HCEC 1CT (cell line): Measurements from ENCODE around the gene AFG1L.
"Not testable (repeated sequence)": the region's sequence is repeated elsewhere in the genome, so short reads cannot be mapped to it uniquely, and the experiment has no call there.

Source experiments
- DNase-seq: peaks from one replicate; pipeline ENCODE4 v3.0.0-alpha.2; 2017

AFG1L gene

DNA sequence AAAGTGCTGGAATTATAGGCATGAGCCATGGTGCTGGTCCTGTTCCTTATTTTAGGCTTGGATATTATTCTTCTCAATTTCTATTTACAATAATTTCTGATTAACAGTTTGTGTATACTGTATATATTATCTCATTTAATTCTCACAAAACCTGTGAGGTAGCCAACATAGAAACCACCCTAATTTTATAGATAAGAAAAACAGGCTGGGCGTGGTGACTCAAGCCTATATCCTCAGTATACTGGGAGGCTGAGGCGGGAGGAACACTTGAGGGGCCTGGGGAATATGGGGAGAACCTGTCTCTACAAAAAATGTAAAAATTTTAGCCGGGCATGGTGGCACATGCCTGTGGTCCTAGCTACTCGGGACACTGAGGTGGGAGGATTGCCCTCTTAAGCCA is 3.8 kb upstream of the AFG1L start:
- no peak for DNase-seq

DNA sequence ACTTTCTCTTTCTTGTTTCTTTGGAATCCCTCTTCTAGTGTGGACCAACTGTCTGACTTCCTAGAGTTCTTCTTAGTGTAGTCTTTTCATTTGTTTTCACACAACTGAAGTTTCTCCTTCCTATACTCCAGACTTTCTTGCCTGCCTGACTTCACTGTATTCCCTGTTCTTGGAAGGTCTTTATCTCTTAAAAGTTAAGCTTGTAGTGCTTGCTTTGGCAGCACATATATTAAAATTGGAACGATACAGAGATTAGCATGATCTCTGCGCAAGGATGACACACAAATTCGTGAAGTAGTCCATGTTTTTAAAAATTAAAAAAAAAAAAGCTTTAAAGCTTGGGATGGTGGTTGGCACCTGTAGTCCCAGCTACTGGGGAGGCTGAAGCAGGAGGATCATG is 2.3 kb upstream of the AFG1L start:
- not testable (repeated sequence) for DNase-seq

DNA sequence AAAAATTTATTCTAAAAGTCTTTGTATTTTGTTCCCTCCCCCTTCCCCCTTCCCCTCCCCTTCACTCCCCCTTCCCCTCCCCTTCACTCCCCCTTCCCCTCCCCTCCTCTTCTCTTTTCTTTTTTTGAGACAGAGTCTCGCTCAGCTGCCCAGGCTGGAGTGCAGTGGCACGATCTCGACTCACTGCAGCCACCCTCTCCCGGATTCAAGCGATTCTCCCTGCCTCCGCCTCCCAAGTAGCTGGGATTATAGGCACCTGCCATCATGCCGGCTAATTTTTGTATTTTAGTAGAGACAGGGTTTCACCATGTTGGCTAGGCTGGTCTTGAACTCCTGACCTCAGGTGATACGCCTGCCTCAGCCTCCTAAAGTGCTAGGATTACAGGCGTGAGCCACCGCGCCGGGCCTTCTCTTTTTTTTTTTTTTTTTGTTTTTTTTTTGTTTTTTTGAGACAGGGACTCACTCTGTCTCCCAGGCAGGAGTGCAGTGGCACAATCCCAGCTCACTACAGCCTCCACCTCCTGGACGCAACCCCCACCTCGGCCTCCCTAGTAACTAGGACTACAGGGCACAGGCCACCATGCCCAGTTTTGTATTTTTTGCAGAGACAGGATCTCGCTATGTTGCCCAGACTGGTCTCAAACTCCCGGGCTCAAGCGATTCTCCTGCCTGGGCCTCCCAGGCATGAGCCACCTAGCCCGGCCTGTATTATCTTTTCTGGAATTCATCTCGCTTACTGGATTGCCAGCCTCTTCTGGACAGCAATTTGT is 1.1 kb upstream of the AFG1L start:
- no peak for DNase-seq

DNA sequence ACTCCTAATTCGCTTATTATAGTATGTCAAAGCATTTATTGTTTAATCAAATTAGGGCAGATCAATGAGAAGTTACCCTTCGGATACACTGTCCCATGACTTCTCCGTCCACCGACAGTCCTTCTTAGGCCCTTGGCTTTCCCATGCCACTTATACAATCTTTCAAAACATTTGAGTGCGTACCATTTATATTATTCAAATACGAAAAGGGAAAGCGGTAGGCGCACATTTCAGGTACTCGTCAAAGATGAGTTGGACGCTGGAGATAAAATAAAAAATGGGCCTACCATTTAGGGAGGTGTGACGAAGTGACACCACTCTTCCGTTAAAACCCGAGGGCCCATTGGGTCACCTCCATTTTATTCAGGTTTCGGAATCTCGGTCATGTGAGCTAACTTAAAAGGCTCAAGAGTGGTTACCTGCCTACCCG is 542 bp upstream of the AFG1L start:
- no peak for DNase-seq

DNA sequence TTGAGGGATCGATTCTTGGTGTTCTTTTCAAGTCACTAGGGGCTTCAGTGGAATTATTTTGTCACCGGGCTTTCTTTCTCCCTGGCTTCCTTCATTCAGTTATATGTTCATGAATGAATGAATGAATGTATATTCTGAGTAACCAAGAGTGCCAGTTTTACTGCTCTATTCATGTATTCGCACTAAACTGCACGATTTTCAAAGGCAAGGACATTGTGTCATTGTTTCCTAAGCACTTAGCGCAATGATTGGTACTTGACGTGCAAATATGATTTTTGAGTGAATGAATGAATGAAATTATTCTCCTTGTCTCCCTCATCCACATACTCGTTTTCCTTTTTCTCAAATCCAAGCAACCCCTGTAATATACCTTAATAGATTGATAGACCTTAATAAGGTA is 822 bp downstream of the AFG1L start:
- DNase-seq, result no peak

DNA sequence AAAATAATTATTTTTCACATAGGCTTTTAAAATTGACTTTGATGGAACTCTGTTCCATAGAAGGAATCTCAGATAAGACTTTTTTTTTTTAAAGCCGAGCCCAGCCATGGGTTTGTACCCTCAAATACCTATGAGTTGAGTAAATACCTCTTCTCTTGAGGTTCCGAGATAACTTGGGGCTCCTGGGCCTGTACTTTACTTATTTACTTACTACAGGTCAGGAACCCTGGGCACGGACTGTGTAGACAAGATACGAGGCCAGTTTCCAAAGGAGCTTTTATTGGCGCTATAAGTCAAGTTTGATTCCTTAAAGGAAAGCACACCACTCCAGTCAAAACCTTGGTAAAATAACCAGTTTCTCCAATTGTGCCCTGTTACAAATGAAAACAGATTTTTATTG is 7.5 kb downstream of the AFG1L start:
- DNase-seq, result no peak

DNA sequence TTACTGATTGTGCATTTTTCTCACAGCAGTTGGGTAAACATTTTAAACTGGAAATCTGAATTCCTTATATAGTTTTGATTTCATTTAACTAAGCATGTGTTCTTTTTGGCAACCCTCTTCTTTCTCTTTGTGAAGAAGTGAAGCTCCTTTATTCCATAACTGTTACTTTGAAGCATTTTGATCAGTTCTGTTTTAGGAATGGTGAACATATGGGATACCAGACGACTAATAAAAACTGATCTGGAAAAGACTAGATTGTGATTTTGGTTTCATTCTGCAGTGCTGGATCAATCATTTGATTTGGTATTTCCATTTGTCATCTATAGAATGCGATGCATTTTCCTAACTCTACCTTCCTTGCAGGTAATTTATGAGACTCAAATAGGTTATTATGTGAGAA is 9.8 kb downstream of the AFG1L start:
- DNase-seq, result no peak

DNA sequence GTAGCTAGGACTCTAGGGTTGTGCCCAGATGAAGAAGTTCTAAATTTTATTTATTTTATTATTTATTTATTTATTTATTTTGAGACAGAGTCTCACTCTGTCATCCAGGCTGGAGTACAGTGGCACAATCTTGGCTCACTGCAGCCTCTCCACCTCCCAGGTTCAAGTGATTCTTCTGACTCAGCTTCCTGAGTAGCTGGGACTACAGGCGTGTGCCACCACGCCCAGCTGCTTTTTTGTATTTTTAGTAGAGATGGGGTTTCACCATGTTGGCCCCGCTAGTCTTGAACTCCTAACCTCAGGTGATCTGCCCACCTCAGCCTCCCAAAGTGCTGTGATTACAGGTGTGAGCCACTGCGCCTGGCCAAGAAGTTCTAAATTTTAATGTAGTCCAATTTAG is 13.8 kb downstream of the AFG1L start:
- DNase-seq, result not testable (repeated sequence)

DNA sequence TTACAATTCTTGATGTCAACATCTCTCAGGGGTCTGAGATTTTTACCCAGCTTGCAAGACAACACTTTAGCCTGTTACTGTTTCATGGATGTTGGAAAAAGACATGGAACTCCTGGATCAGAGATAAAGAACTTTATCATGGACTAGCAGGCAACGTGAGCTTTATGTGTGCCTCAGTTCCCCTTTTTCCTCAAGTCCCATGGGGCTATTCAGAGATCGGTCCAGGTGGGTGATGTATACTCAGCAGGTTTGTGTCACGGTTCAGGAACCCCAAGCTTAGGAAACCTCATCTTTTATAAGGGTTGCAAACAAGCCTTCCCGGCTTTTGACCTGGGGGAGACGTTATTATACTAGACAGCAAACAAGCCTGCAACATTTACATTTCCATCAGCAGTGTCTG is 15.0 kb downstream of the AFG1L start:
- DNase-seq, result no peak

DNA sequence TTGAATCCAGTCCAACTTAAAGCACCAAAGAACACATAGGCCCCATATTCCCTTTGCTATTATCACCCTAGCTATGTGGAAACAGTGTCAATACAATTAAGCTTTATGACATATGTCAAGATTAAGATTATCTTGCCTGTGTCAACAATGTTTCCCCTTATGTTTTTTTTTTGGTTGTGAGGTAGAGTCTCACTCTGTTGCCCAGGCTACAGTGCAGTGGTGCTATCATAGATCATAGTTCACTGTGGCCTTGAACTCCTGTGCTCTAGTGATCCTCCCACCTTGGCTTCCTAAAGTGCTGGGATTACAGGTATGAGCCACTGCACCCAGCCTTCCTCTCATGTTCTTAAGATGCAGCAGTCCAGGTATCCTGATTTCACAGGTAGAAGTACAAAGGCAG is 17.8 kb downstream of the AFG1L start:
- DNase-seq, result no peak

DNA sequence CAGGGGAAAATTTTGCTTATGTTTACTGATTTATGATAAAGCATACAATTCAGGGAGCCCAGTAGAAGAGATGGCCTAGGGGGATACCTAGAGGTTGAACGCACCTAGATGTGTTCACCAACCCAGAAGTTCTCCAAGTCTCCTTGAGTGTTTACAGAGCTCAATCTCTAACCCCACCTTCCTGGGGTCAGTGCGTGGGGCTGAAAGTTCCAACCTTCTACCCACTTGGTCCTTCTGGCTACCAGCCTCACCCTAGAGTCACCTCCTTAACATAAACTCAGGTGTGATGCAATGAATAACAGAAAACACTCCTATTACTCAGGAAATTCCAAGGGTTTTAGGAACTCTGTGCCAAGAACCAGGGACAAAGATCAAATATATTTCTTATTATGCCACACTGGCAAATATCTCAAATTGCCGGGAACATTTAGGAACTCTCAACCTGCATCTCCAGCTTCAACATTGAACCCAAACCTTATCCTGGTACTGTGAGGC is 26.4 kb downstream of the AFG1L start:
- DNase-seq, result no peak

DNA sequence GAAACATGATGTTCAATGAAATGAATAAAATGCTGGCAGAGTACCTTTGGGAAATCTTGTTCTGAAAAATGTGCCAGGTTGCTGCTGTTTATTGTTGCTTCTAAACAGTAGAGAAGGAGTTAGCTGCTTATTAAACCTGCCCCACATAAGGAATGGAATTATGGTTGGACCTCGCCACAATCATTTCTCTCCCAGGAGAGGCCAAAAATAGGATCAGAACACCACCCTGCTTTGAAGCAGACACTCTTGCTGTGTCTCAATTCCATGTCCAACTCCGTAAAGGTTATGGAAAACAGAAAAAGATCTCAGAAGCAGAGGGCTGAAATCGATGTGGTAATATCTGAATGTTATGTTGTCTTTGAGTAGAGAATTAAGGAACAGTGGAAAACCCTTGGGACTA is 27.9 kb downstream of the AFG1L start:
- DNase-seq, result no peak

DNA sequence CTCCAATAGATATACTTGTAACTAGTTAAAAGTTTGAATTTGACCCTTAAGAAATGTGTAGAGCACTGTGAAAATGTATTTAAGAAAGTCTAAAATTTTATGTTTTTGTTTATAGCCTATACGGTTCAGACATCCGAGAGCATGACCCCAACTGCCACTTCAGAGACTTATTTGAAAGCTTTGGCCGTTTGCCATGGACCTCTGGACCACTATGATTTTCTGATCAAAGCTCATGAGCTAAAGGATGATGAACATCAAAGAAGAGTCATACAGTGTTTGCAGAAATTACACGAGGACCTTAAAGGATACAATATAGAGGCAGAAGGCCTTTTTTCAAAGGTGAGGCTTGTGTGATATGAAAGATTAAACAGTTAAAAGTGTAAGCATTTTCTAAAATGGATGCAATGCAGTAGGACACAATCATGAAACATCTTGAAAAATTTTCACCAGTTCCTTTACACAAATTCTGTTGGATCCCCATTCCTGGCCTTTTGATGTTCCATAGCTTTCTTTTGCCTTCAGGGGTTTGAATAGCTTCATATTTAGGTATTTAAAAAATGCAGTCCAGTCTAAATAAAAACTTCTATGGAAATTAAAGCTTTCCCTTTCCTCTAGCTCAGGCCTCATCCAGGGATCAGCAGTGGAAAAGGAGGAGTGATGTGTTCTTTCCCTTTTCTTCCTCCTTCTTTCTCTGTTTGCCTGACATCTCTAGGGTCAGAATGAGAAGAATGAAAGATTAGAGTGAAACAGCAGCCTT is 29.0 kb downstream of the AFG1L start:
- no peak for DNase-seq

DNA sequence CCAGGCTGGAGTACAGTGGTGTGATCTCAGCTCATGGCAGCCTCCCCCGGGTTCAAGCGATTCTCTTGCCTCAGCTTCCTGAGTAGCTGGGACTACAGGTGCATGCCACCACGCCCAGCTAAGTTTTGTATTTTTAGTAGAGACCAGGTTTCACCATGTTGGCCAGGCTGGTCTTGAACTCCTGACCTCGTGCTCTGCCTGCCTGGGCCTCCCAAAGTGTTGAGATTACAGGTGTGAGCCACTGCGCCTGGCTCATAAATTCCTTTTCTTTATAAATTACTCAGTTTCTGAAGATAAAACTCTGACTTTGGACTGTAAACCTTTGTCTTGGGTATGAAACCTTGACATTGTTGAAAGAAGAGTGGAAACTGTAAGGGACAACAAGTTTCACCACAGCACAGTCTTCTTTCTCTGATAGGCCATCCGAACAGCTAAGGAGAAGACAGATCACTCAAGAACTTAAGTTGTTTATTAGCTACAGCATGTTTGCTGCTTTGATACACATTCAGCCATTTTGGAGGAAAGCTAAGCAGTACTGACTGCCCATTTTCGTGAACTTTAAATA is 35.4 kb downstream of the AFG1L start:
- DNase-seq, result not testable (repeated sequence)

DNA sequence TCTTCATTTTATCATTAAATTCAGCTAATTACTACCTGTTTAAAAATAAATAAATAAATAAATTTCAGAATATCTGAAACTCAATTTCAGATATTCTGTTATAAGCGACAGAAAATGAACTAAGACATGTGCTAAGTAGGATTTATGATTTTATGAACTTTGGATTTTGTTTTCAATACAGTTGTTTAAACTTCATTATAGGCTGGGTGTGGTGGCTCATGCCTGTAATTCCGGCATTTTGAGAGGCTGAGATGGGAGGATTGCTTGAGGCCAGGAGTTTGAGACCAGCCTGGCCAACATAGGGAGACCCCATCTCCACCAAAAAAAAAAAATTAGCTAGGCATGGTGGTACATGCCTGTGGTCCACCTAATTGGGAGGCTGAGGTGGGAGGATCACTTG is 36.0 kb downstream of the AFG1L start:
- DNase-seq, result no peak

DNA sequence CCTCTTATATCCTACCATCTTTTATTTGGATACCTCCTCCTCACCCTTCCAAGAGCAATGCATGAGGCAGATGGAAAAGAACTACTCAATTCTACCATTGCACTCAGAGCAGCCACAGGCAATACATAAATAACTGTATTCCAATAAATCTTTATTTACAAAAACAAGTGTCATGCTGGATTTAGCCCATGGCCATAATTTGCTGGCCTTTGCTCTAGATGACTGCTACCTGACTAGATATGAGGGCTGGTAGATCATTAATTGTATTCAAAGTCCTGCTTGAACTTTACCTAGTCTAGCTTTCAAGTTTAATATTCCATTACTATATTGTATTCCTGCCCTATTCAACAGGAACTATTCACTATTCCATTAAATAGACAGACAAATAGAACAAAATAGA is 37.1 kb downstream of the AFG1L start:
- no peak for DNase-seq

DNA sequence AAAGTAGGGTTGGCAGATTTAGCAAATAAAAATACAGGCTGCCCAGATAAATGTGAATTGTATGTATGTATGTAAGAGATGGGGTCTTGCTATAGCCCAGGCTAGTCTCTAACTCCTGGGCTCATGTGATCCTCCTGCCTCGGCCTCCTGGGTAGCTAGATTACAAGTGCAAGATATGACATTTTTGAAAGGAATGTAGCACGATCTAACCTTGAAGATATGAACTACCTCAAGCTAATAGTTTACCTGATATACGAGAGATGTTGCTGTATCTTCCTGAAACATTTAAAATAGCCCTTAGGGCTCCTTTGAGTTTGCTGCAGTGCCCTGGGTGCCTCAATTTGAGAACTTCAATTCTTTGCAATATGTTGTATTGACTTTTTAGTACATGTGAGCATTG is 42.1 kb downstream of the AFG1L start:
- DNase-seq, result no peak

DNA sequence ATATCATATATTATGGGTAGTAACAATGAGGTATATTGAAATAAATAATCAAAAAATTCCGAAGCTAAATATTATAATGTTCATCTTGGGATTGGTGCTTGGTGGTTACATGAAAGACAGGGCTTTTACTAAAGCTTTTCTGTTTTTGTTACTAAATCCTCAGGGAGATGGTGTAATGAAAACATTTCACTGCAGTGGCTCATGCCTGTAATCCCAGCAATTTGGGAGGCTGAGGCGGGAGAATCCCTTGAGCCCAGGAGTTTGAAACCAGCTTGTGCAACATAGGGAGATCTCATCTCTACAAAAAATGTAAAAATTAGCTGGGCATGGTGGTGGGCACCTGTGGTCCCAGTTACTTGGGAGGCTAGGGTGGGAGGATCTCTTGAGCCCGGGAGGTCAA is 42.9 kb downstream of the AFG1L start:
- no peak for DNase-seq

DNA sequence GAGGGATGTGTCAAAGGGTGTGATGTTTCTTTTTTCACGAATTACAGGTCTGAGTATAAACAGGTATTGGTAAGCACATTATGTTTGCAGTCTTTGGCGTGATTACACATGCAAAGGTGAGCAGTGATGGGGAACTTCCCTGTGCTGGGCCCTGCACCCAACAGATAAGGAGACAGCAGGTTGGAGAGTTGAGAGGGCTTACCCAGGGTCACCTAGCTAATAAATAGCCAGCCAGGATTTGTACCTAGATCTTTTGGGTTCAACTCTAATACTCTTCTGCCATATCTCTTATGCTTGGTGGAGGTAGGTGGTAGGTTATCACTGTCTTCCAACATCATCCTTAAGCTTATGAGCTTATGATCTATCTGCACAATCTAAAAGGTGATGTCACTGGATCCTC is 46.5 kb downstream of the AFG1L start:
- no peak for DNase-seq

DNA sequence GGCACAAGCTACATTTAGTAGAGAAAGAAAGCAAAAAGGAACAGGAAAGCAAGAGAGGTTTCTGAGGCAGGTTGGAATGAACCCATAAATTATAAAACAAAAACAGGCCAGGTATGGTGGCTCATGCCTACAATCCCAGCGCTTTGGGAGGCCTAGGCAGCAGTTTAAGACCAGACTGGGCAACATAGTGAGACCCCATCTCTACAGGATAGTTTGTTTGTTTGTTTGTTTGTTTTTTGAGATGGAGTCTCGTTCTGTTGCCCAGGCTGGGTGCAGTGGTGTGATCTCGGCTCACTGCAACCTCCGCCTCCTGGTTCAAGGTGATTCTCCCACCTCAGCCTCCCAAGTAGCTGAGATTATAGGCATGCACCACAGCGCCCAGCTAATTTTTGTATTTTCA is 49.0 kb downstream of the AFG1L start:
- DNase-seq, result no peak

DNA sequence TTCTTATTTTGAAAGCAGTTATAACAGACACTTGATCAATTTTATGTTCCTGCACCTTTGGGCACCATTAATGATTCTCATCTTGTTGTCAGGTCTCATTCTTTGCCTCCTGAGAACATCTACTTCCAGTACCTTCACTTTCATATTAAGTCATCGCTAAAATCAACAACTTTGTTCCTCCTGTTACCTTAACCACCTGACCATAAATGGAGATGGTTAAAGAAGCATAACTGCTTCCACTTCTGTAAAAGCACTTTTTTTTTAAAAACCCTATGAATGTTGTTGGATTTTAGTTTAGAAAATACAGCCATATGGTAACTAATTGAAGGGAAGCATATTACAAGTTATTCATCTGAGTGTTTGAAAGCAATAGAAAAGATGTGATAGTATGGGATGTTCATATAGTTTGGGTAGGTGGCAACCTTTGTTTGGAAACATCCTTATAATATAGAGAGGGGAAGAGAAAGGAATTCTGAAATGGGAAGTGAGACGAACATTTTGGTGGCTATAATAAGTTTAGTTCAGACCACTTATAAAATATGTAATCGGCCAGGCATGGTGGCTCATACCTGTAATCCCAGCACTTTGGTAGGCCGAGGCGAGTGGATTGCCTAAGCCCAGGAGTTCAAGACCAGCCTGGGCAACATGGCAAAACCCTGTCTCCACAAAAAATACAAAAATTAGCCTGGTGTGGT is 53.9 kb downstream of the AFG1L start:
- DNase-seq, result no peak

DNA sequence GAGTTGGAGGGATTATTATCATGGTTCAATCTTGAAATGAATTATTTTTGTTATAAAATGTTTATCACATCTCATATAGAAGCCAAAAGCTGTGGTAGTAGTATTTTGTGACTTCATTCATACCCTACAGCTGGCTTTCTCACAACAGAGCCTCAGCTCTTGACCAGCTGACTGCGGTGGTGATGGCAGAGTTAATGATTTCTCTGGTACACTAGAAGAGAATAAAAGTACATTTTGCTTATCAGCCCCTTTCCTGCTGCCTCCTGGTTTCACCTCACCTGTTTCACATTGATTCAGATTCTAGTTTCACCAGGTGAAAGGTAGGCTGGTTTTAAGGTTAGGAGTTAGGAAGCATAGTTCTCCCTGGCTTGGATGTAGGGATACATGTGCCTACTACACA is 55.7 kb downstream of the AFG1L start:
- no peak for DNase-seq

DNA sequence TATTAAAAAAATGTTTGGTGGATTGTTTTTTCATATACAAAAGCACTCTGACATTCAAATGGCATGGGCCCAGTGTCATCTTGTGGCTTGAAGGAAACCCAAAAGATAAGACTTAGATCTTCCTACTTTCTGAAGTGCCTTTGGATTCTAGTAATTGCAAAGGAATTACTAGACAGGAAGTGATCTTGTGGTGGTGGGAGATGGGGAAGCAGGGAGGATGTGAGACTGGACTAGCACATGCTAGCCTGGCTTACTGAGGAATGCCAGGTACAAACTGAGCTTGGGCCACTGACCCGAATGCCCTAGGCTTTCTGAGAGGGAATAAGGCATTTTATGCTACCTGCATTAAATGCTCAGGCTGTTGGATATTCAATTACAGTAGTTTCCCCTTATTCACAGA is 59.0 kb downstream of the AFG1L start:
- DNase-seq, result no peak

DNA sequence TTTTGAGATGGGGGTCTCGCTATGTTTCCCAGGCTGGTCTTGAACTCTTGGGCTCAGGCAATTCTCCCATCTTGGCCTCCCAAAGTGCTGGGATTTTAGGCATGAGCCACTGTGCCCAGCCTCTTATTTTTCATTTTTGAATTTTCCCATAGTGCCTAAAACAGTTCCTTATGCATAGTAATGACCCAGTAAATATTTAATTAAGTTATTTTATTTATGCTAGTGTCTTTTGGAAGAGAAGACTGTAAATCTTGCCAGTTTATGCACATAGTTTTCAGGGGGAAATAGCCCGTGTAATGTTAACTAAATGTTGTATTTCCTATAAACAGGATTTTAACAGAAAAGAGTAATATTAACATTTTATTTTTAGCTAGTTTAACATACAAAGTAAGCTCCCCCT is 60.3 kb downstream of the AFG1L start:
- no peak for DNase-seq
